HepG2 (cell line): Measurements from ENCODE around the gene ARHGAP5. TPM values are rescaled to one million over a fixed set of nuclear protein-coding genes. Genes with fewer than 3 reads are reported as not detected.

ENCODE experiments used
- CBX1 ChIP-seq: IDR thresholded peaks from one replicate; pipeline ENCODE4 v1.6.1; 2016; ENCODE audit warnings: antibody characterized with exemption, low read depth
- CBX2 ChIP-seq, 2 experiments: fragments of 200-600 bp in 1 of 2; sonication (generic); formaldehyde crosslinking in 1 of 2; IDR thresholded peaks; 2 replicates each; pipeline versions ENCODE4 v1.7.0 to v1.8.1; 2018 to 2022; ENCODE audit warnings: low read depth in 2 of 2, low read length in 1 of 2, mild to moderate bottlenecking in 1 of 2, missing genetic modification reagents in 1 of 2
- CREB3 ChIP-seq: sonication (generic); formaldehyde crosslinking; IDR thresholded peaks from 2 replicates; pipeline ENCODE4 v1.5.0; 2020; ENCODE audit warnings: missing genetic modification reagents
- MAFG ChIP-seq: sonication (generic); formaldehyde crosslinking; IDR thresholded peaks from 2 replicates; pipeline ENCODE4 v1.5.1; 2020; ENCODE audit warnings: mild to moderate bottlenecking, missing genetic modification reagents
- NFYB ChIP-seq: sonication (generic); formaldehyde crosslinking; IDR thresholded peaks from 2 replicates; pipeline ENCODE4 v1.4.0; 2020; ENCODE audit warnings: missing genetic modification reagents
- PRDM4 ChIP-seq: sonication (generic); formaldehyde crosslinking; IDR thresholded peaks from 2 replicates; pipeline ENCODE4 v1.9.0; 2021; ENCODE audit warnings: missing genetic modification reagents, borderline replicate concordance
- PRMT3 ChIP-seq: sonication (generic); formaldehyde crosslinking; IDR thresholded peaks from 2 replicates; pipeline ENCODE4 v1.8.1; 2022; ENCODE audit warnings: low read depth, mild to moderate bottlenecking, moderate library complexity, missing genetic modification reagents, borderline replicate concordance
- SIN3A ChIP-seq: IDR thresholded peaks from 2 replicates; pipeline ENCODE4 v1.6.1; 2011; ENCODE audit warnings: low read depth, mild to moderate bottlenecking, control low read depth, low read length, borderline replicate concordance
- SIX4 ChIP-seq: sonication (generic); formaldehyde crosslinking; IDR thresholded peaks from 2 replicates; pipeline ENCODE4 v1.4.0; 2020; ENCODE audit warnings: missing genetic modification reagents
- SNRNP70 ChIP-seq: fragments of 200-400 bp; formaldehyde crosslinking; IDR thresholded peaks from 2 replicates; pipeline ENCODE4 v1.6.1; 2017; ENCODE audit warnings: mild to moderate bottlenecking, low read depth, low read length, moderate library complexity
- TARDBP ChIP-seq: sonication (generic); formaldehyde crosslinking; IDR thresholded peaks from 2 replicates; pipeline ENCODE4 v1.8.0; 2022; ENCODE audit warnings: mild to moderate bottlenecking, missing genetic modification reagents
- ZFP90 ChIP-seq: sonication (generic); formaldehyde crosslinking; IDR thresholded peaks from 2 replicates; pipeline ENCODE4 v1.8.0; 2022; ENCODE audit warnings: missing genetic modification reagents, mild to moderate bottlenecking, inconsistent platforms, borderline replicate concordance
- ZMAT3 ChIP-seq: sonication (generic); formaldehyde crosslinking; conservative IDR thresholded peaks from 2 replicates; pipeline ENCODE4 v1.7.0; 2021; ENCODE audit warnings: missing genetic modification reagents
- ZNF605 ChIP-seq: sonication (generic); formaldehyde crosslinking; IDR thresholded peaks from 2 replicates; pipeline ENCODE4 v1.8.0; 2022; ENCODE audit warnings: mild to moderate bottlenecking, missing genetic modification reagents
- ZNF788 ChIP-seq: sonication (generic); formaldehyde crosslinking; IDR thresholded peaks from 2 replicates; pipeline ENCODE4 v1.5.0; 2020; ENCODE audit warnings: mild to moderate bottlenecking, missing genetic modification reagents, borderline replicate concordance
- ZSCAN22 ChIP-seq: sonication (generic); formaldehyde crosslinking; IDR thresholded peaks from 2 replicates; pipeline ENCODE4 v1.4.0; 2020; ENCODE audit warnings: mild to moderate bottlenecking, missing genetic modification reagents
- polyA plus RNA-seq, 8 experiments: library from polyadenylated mRNA; depleted of rRNA in 3 of 8; stranded (reverse) in 7 of 8; unstranded in 1 of 8; fragments of >200 nt; fragmentation: Illumina TruSeq in 4 of 8; extraction: Trizol in 4 of 8; gene quantifications; 2 replicates each; pipeline versions ENCODE4 v1.2.1 to v1.2.3, GENCODE V29; 2011 to 2016; ENCODE audit warnings: low read depth in 4 of 8, missing spikeins in 1 of 8, mixed read lengths in 1 of 8; ENCODE audit not compliant: insufficient read depth in 1 of 8
- total RNA-seq, 5 experiments: library from RNA; depleted of rRNA; stranded (reverse); fragments of >200 nt; fragmentation: Illumina TruSeq; extraction: Trizol; gene quantifications; 2 replicates each; pipeline ENCODE4 v1.2.3, GENCODE V29; 2016; ENCODE audit warnings: low read depth in 1 of 5
- TF ChIP-seq, protein P1 (sequence below): sonication (generic); formaldehyde crosslinking; IDR thresholded peaks from 2 replicates; pipeline ENCODE4 v1.8.1; 2022; ENCODE audit warnings: low read depth, mild to moderate bottlenecking, missing genetic modification reagents
- TF ChIP-seq, protein P2 (sequence below): IDR thresholded peaks from 2 replicates; pipeline ENCODE4 v1.6.1; 2012; ENCODE audit warnings: inconsistent platforms
- TF ChIP-seq, protein P3 (sequence below): sonication (generic); formaldehyde crosslinking; IDR thresholded peaks from 2 replicates; pipeline ENCODE4 v1.4.0; 2020; ENCODE audit warnings: missing genetic modification reagents

ARHGAP5 gene
- total and polyA plus RNA-seq, 2 of the 13 experiments (the other 11 are each of a cell fraction or from before 2014, with no cell fraction given): 33.7 to 144 TPM

DNA sequence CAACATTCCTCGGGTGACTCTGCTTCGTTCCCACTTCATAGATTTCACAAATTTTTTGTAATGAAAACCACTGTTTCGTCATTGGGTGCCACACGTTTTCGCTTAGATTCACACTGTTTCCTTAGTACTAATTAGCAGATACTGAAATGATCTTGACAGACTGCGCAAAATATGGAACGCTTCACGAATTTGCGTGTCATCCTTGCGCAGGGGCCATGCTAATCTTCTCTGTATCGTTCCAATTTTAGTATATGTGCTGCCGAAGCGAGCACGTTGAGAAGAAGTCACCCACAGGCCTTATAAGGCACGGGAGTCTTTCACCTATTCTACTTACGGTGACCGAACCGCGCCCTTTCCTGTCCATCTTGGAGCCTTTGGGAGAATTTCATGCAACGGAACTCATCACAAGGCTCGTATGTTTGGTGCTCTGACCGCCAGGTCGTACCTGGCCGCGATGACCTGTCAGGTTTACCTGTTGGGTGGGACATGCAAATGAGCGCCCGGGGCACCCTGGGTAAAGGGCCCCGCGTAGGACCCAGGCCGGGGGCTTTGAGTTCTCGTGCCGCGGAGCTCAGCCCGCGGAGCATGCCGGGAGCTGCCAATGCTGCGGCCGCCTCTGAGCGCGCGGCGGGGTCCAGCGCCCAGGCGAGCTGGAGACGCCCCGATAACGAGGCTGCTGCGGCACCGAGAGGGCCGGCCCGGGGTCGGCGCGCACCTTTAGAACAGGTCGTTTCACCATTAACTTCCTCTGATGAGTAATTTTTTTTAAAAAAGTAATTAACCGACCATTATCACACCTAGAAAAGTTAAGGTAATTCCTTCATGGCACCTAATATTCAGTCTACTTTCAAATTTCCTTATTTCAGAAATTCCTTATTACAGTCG lies 126.1 kb downstream of the ARHGAP5 start, which contains the start of gene RNU6-8 (continued):
- TF ChIP-seq, protein P1, sequence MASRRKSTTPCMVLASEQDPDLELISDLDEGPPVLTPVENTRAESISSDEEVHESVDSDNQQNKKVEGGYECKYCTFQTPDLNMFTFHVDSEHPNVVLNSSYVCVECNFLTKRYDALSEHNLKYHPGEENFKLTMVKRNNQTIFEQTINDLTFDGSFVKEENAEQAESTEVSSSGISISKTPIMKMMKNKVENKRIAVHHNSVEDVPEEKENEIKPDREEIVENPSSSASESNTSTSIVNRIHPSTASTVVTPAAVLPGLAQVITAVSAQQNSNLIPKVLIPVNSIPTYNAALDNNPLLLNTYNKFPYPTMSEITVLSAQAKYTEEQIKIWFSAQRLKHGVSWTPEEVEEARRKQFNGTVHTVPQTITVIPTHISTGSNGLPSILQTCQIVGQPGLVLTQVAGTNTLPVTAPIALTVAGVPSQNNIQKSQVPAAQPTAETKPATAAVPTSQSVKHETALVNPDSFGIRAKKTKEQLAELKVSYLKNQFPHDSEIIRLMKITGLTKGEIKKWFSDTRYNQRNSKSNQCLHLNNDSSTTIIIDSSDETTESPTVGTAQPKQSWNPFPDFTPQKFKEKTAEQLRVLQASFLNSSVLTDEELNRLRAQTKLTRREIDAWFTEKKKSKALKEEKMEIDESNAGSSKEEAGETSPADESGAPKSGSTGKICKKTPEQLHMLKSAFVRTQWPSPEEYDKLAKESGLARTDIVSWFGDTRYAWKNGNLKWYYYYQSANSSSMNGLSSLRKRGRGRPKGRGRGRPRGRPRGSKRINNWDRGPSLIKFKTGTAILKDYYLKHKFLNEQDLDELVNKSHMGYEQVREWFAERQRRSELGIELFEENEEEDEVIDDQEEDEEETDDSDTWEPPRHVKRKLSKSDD (CRISPR knock-in tag): no peak; the same call in 1 of the 2 replicates
- peak; percentile 52; the same call in 1 of the 2 replicates for TF ChIP-seq SIN3A
- TF ChIP-seq SNRNP70: no peak
- peak; percentile 95 for TF ChIP-seq TARDBP (CRISPR knock-in tag)
- TF ChIP-seq PRDM4: peak; percentile 72; the same call in 1 of the 2 replicates
- peak; percentile 82 for TF ChIP-seq ZMAT3
- peak; percentile 88; the same call in 1 of the 2 replicates for TF ChIP-seq ZNF788 (CRISPR knock-in tag)
- TF ChIP-seq, protein P2, sequence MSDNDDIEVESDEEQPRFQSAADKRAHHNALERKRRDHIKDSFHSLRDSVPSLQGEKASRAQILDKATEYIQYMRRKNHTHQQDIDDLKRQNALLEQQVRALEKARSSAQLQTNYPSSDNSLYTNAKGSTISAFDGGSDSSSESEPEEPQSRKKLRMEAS: no peak
- no peak for TF ChIP-seq ZSCAN22 (CRISPR knock-in tag)
- peak; percentile 87 for TF ChIP-seq CREB3 (CRISPR knock-in tag)
- TF ChIP-seq, protein P3, sequence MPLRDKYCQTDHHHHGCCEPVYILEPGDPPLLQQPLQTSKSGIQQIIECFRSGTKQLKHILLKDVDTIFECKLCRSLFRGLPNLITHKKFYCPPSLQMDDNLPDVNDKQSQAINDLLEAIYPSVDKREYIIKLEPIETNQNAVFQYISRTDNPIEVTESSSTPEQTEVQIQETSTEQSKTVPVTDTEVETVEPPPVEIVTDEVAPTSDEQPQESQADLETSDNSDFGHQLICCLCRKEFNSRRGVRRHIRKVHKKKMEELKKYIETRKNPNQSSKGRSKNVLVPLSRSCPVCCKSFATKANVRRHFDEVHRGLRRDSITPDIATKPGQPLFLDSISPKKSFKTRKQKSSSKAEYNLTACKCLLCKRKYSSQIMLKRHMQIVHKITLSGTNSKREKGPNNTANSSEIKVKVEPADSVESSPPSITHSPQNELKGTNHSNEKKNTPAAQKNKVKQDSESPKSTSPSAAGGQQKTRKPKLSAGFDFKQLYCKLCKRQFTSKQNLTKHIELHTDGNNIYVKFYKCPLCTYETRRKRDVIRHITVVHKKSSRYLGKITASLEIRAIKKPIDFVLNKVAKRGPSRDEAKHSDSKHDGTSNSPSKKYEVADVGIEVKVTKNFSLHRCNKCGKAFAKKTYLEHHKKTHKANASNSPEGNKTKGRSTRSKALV (CRISPR knock-in tag): peak; percentile 98
- peak; percentile 97 for TF ChIP-seq ZFP90 (CRISPR knock-in tag)
- TF ChIP-seq MAFG (CRISPR knock-in tag): no peak
- peak; percentile 94 for TF ChIP-seq ZNF605
- peak; percentile 42; the same call in 1 of the 2 replicates for TF ChIP-seq CBX2 (IDR thresholded peaks at IDR 0.05; ENCODE audit: low read depth, low read length)
- TF ChIP-seq CBX2 (CRISPR knock-in tag; IDR thresholded peaks at IDR 0.05; ENCODE audit: low read depth): 0 out of 2 replicates have a peak, but pooled peaks have one; percentile 75
- peak; percentile 85 for TF ChIP-seq PRMT3 (CRISPR knock-in tag)
- TF ChIP-seq SIX4 (CRISPR knock-in tag): peak; percentile 27
- peak; percentile 92 for TF ChIP-seq CBX1
- peak; percentile 58 for TF ChIP-seq NFYB (CRISPR knock-in tag)
